Measurements from ENCODE around the gene COQ9. TPM values are rescaled to one million over a fixed set of nuclear protein-coding genes. Genes with fewer than 3 reads are reported as not detected.
A peak's percentile ranks its signal among the peaks of the same experiment; 100 is the strongest.

COQ9 gene
- total RNA-seq, 1 donor from 2014 or later: 37.8 TPM

DNA sequence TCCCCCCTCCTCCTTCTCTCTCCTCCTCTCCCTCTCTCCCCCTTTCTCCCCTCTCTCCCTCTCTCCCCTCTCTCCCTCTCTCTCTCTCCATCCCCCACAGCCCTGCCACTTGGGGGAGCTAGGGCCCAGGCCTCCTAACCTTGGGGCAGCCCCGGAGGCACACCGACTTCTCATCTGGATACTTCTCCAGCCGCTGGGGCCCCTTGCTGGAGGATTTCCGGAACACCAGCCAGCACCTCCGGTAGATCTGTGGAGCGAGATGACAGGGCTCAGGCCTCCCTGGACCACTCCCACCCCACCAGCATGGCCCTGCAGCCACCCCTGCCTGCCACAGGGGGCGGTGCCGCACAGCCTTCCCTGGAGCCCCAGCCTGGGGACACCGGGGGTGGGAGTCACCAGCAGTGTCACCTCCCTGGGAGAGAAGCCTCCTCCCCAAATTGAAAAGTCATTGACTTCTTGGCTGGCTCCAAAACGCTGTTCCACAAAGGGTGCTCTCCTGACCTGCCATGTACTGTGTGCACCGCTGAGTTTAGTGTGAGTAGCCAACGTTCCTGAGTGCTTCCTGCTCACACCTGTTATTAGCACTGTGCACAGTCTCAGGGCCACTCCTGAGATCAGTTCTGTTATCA, 28.5 kb downstream of the COQ9 start:
- Mint-ChIP-seq H3K36me3 (ENCODE audit: unreplicated experiment) (peaks cover 6% of the 10 kb centered on the region), H3K4me1 (ENCODE audit: unreplicated experiment) (peaks cover 35% of the 10 kb centered on the region), H3K27me3 (ENCODE audit: unreplicated experiment) (no peaks in the 10 kb centered on the region), H3K27ac (ENCODE audit: unreplicated experiment) (no peak overlapping the region), H3K9me3 (ENCODE audit: unreplicated experiment) (no peaks in the 10 kb centered on the region), H3K4me3 (ENCODE audit: unreplicated experiment) (no peak overlapping the region)
- no peak for DNase-seq (ENCODE audit: extremely low spot score, unreplicated experiment)
- peak; percentile 62 for TF ChIP-seq CTCF (IDR thresholded peaks at IDR 0.05)

DNA sequence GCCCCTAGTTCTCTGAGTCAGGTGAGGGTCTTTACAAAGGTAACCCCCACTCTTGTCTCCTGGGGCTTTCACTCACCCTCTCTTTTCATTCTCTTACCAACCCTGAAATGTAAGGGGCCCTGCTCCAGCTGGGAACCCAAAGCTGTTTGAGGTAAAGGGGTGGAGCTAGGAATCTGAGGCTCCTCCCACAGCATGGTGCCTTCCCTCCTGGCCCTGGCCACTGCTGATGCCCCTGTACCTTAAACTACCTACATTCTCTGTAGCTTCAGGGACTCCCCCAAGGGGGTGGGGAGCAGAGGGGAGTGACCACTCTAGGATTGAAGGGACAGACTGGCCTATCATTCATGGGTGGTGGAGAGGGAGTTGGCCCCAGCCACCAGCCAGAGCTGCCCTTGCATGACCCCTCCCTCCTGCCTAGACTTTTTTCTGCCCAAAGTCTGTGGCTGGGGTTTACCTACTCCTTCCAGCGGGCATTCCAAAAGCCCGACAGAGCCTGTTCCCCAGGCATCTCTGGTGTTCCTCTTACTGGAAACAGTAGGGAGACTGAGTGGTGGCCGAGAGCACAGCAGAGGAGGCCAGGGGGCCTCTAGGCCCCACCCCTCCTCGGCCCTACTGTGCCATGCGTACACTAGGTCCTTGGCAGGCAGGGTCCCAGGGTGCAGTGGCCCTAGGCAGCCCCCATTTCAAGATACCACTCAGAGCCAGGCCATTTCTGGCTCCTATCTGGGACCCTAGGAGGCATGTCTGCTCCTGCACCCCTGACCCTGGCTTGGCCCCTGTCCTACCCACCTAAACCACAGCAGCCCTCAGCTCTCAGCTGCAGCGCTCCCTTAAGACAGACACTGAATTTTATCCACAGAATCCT, 29.5 kb downstream of the COQ9 start:
- Mint-ChIP-seq H3K9me3 (ENCODE audit: unreplicated experiment) (no peaks in the 10 kb centered on the region), H3K4me3 (ENCODE audit: unreplicated experiment) (no peak overlapping the region), H3K27ac (ENCODE audit: unreplicated experiment) (no peak overlapping the region)

GRCh38 chr16:57477531-57478202, 30.4 kb downstream of the COQ9 start:
- Mint-ChIP-seq H3K4me3 (ENCODE audit: unreplicated experiment) (no peak overlapping the region), H3K27ac (ENCODE audit: unreplicated experiment) (no peak overlapping the region), H3K36me3 (ENCODE audit: unreplicated experiment) (no peaks in the 10 kb centered on the region), H3K9me3 (ENCODE audit: unreplicated experiment) (no peaks in the 10 kb centered on the region), H3K27me3 (ENCODE audit: unreplicated experiment) (no peaks in the 10 kb centered on the region), H3K4me1 (ENCODE audit: unreplicated experiment) (peaks cover 27% of the 10 kb centered on the region)
- no peak for DNase-seq (ENCODE audit: extremely low spot score, unreplicated experiment)
- TF ChIP-seq CTCF (IDR thresholded peaks at IDR 0.05): no peak

More for the DNA sequence above, 29.5 kb downstream of the COQ9 start:
- Mint-ChIP-seq H3K36me3 (ENCODE audit: unreplicated experiment) (peaks cover 4% of the 10 kb centered on the region), H3K4me1 (ENCODE audit: unreplicated experiment) (peaks cover 32% of the 10 kb centered on the region), H3K27me3 (ENCODE audit: unreplicated experiment) (no peaks in the 10 kb centered on the region)
- DNase-seq (ENCODE audit: extremely low spot score, unreplicated experiment): no peak
- no peak for TF ChIP-seq CTCF (IDR thresholded peaks at IDR 0.05)

DNA sequence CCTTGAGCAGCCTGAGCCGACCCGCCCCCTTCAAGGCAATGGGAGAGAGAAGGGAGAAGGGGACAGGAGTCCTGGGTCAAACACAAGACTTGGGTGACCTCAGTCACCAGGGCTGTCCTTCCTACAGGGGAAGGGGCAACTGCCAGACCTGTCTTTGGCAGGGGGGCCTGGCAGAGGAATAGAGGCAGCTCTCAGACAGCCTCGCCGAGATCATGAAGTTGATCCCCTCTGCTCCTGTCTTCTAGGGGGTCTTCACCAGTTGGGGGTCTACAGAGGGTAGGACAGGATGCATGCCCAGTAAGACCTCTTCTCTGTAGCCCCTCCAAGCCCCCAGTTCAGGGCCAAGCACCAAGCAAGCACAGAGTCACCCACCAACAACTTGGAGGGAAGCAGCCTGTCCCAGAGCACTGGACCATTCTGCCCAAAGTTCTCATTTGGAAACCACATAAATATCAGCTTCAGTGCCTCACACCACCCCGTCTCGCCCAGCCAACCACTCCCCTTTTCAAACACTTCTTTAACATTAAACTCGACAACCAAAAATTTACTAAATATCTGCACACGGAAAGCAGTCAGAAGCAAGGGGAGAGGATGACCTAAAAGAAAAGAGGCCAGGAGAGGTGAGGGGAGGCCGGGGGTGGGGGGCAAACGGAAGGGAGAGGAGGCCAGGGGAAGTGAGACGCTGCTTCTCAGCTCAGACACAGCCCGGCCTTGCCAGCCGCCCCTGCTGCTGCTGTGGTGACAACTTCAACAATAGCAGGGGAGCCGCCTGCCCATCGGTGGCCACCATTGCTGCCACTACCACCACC, 31.3 kb downstream of the COQ9 start:
- peak overlapping the region; percentile 82 for H3K4me3 Mint-ChIP-seq (ENCODE audit: unreplicated experiment)
- H3K36me3 Mint-ChIP-seq (ENCODE audit: unreplicated experiment): no peaks in the 10 kb centered on the region
- no peak overlapping the region for H3K27ac Mint-ChIP-seq (ENCODE audit: unreplicated experiment)
- peaks cover 27% of the 10 kb centered on the region for H3K4me1 Mint-ChIP-seq (ENCODE audit: unreplicated experiment)
- no peaks in the 10 kb centered on the region for H3K27me3 Mint-ChIP-seq (ENCODE audit: unreplicated experiment)
- no peaks in the 10 kb centered on the region for H3K9me3 Mint-ChIP-seq (ENCODE audit: unreplicated experiment)
- no peak for TF ChIP-seq CTCF (IDR thresholded peaks at IDR 0.05)
- no peak for DNase-seq (ENCODE audit: extremely low spot score, unreplicated experiment)
